H9 (cell line): Measurements from ENCODE around the gene ANK3. TPM values are rescaled to one million over a fixed set of nuclear protein-coding genes. Genes with fewer than 3 reads are reported as not detected.

Experiments
- DNase-seq: peaks from one replicate; pipeline ENCODE4 v3.0.0-alpha.2; 2017
- H2AFZ ChIP-seq: one replicate; pipeline ENCODE4 v1.6.1; 2013; ENCODE audit warnings: mild to moderate bottlenecking, low read length, control low read depth, moderate library complexity
- H2AK5ac ChIP-seq: 2 replicates; pipeline ENCODE4 v1.6.1; 2013; ENCODE audit warnings: low read length, control low read depth, mixed read lengths; ENCODE audit not compliant: insufficient read length
- H2BK120ac ChIP-seq: one replicate; pipeline ENCODE4 v1.6.1; 2013; ENCODE audit warnings: low read depth, mild to moderate bottlenecking, low read length, control low read depth, inconsistent platforms; ENCODE audit not compliant: poor library complexity, severe bottlenecking
- H2BK12ac ChIP-seq: 2 replicates; pipeline ENCODE4 v1.6.1; 2013; ENCODE audit warnings: low read length, control low read depth, mixed read lengths, low read depth; ENCODE audit not compliant: insufficient read length
- H2BK15ac ChIP-seq: 2 replicates; pipeline ENCODE4 v1.6.1; 2013; ENCODE audit warnings: low read depth, low read length, control low read depth
- H2BK20ac ChIP-seq: one replicate; pipeline ENCODE4 v1.6.1; 2013; ENCODE audit warnings: low read depth, mild to moderate bottlenecking, low read length, control low read depth, inconsistent platforms; ENCODE audit not compliant: poor library complexity, severe bottlenecking
- H2BK5ac ChIP-seq: 2 replicates; pipeline ENCODE4 v1.6.1; 2013; ENCODE audit warnings: low read length, control low read depth, mixed read lengths; ENCODE audit not compliant: insufficient read length
- H3K14ac ChIP-seq: 2 replicates; pipeline ENCODE4 v1.6.1; 2013; ENCODE audit warnings: low read length, control low read depth; ENCODE audit not compliant: insufficient read depth
- H3K18ac ChIP-seq: 2 replicates; pipeline ENCODE4 v1.6.1; 2013; ENCODE audit warnings: low read depth, mild to moderate bottlenecking, mixed read lengths, low read length, control low read depth; ENCODE audit not compliant: insufficient read length
- H3K23ac ChIP-seq: 2 replicates; pipeline ENCODE4 v1.6.1; 2013; ENCODE audit warnings: low read length, control low read depth, mixed read lengths, low read depth; ENCODE audit not compliant: insufficient read length
- H3K23me2 ChIP-seq: 2 replicates; pipeline ENCODE4 v1.6.1; 2013; ENCODE audit warnings: low read depth, mild to moderate bottlenecking, mixed read lengths, low read length, control low read depth; ENCODE audit not compliant: insufficient read length, poor library complexity, severe bottlenecking
- H3K27ac ChIP-seq: 2 replicates; pipeline ENCODE4 v1.5.1; 2013; ENCODE audit warnings: low read length, control low read depth, mixed read lengths, low read depth; ENCODE audit not compliant: insufficient read length
- H3K27me3 ChIP-seq: 2 replicates; pipeline ENCODE4 v1.6.1; 2013; ENCODE audit warnings: low read length, control low read depth, inconsistent platforms; ENCODE audit not compliant: insufficient read depth
- H3K4ac ChIP-seq: 2 replicates; pipeline ENCODE4 v1.6.1; 2013; ENCODE audit warnings: low read depth, mild to moderate bottlenecking, control low read depth, inconsistent platforms, low read length, moderate library complexity
- H3K4me1 ChIP-seq: 2 replicates; pipeline ENCODE4 v1.6.1; 2013; ENCODE audit warnings: low read length, control low read depth, inconsistent platforms; ENCODE audit not compliant: insufficient read depth
- H3K4me2 ChIP-seq: 2 replicates; pipeline ENCODE4 v1.6.1; 2013; ENCODE audit warnings: low read length, control low read depth, mixed read lengths; ENCODE audit not compliant: insufficient read length, insufficient read depth
- H3K56ac ChIP-seq: 2 replicates; pipeline ENCODE4 v1.6.1; 2013; ENCODE audit warnings: low read depth, mild to moderate bottlenecking, mixed read lengths, low read length, control low read depth; ENCODE audit not compliant: insufficient read length
- H3K79me1 ChIP-seq: 2 replicates; pipeline ENCODE4 v1.6.1; 2013; ENCODE audit warnings: low read depth, mild to moderate bottlenecking, moderate library complexity, low read length, control low read depth, inconsistent platforms; ENCODE audit not compliant: insufficient read depth, poor library complexity, severe bottlenecking
- H3K79me2 ChIP-seq: 2 replicates; pipeline ENCODE4 v1.6.1; 2013; ENCODE audit warnings: low read length, control low read depth, inconsistent platforms; ENCODE audit not compliant: insufficient read depth
- H3K9ac ChIP-seq: 2 replicates; pipeline ENCODE4 v1.6.1; 2013; ENCODE audit warnings: low read length, control low read depth, mixed read lengths; ENCODE audit not compliant: insufficient read length; ENCODE audit errors: extremely low read depth
- H3K9me3 ChIP-seq: one replicate; pipeline ENCODE4 v1.6.1; 2013; ENCODE audit warnings: low read depth, low read length, inconsistent platforms; ENCODE audit not compliant: control insufficient read depth
- H3T11ph ChIP-seq: one replicate; pipeline ENCODE4 v1.6.1; 2013; ENCODE audit warnings: mild to moderate bottlenecking, low read length, control low read depth, inconsistent platforms
- H4K20me1 ChIP-seq: one replicate; pipeline ENCODE4 v1.6.1; 2013; ENCODE audit not compliant: control insufficient read depth, insufficient read length, insufficient read depth
- H4K5ac ChIP-seq: 2 replicates; pipeline ENCODE4 v1.6.1; 2013; ENCODE audit warnings: low read depth, mild to moderate bottlenecking, mixed read lengths, low read length, control low read depth; ENCODE audit not compliant: insufficient read length
- H4K8ac ChIP-seq: replicated peaks from 2 replicates; pipeline ENCODE4 v1.6.1; 2013; ENCODE audit warnings: low read length, control low read depth, mixed read lengths, low read depth; ENCODE audit not compliant: insufficient read length
- H4K91ac ChIP-seq: 2 replicates; pipeline ENCODE4 v1.6.1; 2013; ENCODE audit warnings: low read depth, mild to moderate bottlenecking, moderate library complexity, mixed read lengths, low read length, control low read depth; ENCODE audit not compliant: insufficient read length
- H3K27ac Mint-ChIP-seq, 3 experiments: 2 replicates in 2 of 3; 3 replicates in 1 of 3; pipeline ENCODE4 v1.8.0; 2020 to 2021; ENCODE audit warnings: mixed read lengths in 3 of 3, mild to moderate bottlenecking in 1 of 3, moderate library complexity in 1 of 3
- H3K27me3 Mint-ChIP-seq: 2 replicates; pipeline ENCODE4 v1.8.0; 2021; ENCODE audit warnings: low read depth, mild to moderate bottlenecking, moderate library complexity, mixed read lengths
- H3K36me3 Mint-ChIP-seq, 3 experiments: 2 replicates in 2 of 3; 3 replicates in 1 of 3; pipeline ENCODE4 v1.8.0; 2020 to 2021; ENCODE audit warnings: low read depth in 3 of 3, mixed read lengths in 3 of 3; ENCODE audit not compliant: insufficient read depth in 1 of 3
- H3K4me1 Mint-ChIP-seq, 2 experiments: 2 replicates each; pipeline ENCODE4 v1.8.0; 2020; ENCODE audit warnings: mixed read lengths in 2 of 2
- H3K4me3 Mint-ChIP-seq, 2 experiments: 2 replicates in 1 of 2; 3 replicates in 1 of 2; pipeline ENCODE4 v1.8.0; 2020 to 2021; ENCODE audit warnings: mild to moderate bottlenecking in 2 of 2, mixed read lengths in 2 of 2, moderate library complexity in 1 of 2
- H3K9me3 Mint-ChIP-seq, 2 experiments: 2 replicates in 1 of 2; 3 replicates in 1 of 2; pipeline ENCODE4 v1.8.0; 2020; ENCODE audit warnings: mild to moderate bottlenecking in 2 of 2, mixed read lengths in 2 of 2, moderate library complexity in 1 of 2
- WGBS: extraction: QIAGEN DNeasy Blood & Tissue Kit; methylation state at CpG from one replicate; pipeline ENCODE4 v1.1.7; 2013; ENCODE audit warnings: missing lambda C conversion rate, low lambda C conversion rate, mixed read lengths; ENCODE audit not compliant: insufficient read length; ENCODE audit errors: extremely low coverage; 5-methylcytosine and 5-hydroxymethylcytosine counted together
- total RNA-seq: library from RNA; stranded (reverse); gene quantifications from 2 replicates; pipeline ENCODE4 v1.2.1, GENCODE V29; 2021
- TF ChIP-seq, protein P1 (sequence below): fragments of 200-600 bp; sonication (generic); conservative IDR thresholded peaks from 3 replicates; pipeline ENCODE4 v1.8.0; 2021; ENCODE audit warnings: antibody characterized with exemption, mild to moderate bottlenecking

Gene ANK3
- total RNA-seq, 1 experiment from 2014 or later = 59.6 TPM

DNA sequence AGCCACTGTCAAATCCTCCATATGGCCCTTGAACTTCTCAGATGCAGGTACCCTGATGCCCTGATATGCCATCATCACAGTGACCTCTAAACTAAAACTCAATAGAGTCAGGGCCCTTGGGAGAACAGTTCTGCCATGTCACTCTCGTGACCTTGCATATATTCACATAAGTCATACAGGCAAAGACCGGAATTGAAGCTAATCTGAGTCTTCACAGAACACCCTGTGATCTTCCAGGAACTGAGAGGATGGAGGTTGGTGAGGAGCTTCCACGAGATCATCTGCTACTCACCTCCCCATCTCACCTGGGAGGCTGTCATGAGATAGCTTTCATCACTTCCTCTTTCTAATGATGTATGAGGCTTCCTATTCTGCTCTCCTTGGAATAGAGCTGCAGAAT, 254.7 kb downstream of the ANK3 start:
- no peak overlapping the region for H2AK5ac ChIP-seq
- H2BK12ac ChIP-seq = no peak overlapping the region
- no peaks in the 10 kb centered on the region for H3K27me3 ChIP-seq
- H3K56ac ChIP-seq = no peak overlapping the region
- no peak overlapping the region for H3K9ac ChIP-seq
- Mint-ChIP-seq H3K27ac (no peak overlapping the region), H3K4me1 (peaks cover 15 to 23% of the 10 kb centered on the region in 2 experiments), H3K9me3 (no peaks in the 10 kb centered on the region), H3K27me3 (no peaks in the 10 kb centered on the region), H3K36me3 (peaks cover 0 to 23% (median 14%) of the 10 kb centered on the region in 3 experiments; a peak in 4 of 7 replicates), H3K4me3 (no peak overlapping the region)
- no peak overlapping the region for H4K91ac ChIP-seq
- H3K18ac ChIP-seq = no peak overlapping the region
- no peak overlapping the region for H2AFZ ChIP-seq
- no peak overlapping the region for H2BK5ac ChIP-seq
- H3K23me2 ChIP-seq = peaks cover 3% of the 10 kb centered on the region
- H2BK20ac ChIP-seq = no peak overlapping the region
- no peak overlapping the region for H3K4ac ChIP-seq
- no peak for DNase-seq
- no peaks in the 10 kb centered on the region for H3K4me1 ChIP-seq
- no peak overlapping the region for H3K4me2 ChIP-seq
- no peak overlapping the region for H4K5ac ChIP-seq
- H3K14ac ChIP-seq = no peak overlapping the region
- H3K79me1 ChIP-seq = no peaks in the 10 kb centered on the region
- H3K27ac ChIP-seq = no peak overlapping the region
- TF ChIP-seq, protein P1, sequence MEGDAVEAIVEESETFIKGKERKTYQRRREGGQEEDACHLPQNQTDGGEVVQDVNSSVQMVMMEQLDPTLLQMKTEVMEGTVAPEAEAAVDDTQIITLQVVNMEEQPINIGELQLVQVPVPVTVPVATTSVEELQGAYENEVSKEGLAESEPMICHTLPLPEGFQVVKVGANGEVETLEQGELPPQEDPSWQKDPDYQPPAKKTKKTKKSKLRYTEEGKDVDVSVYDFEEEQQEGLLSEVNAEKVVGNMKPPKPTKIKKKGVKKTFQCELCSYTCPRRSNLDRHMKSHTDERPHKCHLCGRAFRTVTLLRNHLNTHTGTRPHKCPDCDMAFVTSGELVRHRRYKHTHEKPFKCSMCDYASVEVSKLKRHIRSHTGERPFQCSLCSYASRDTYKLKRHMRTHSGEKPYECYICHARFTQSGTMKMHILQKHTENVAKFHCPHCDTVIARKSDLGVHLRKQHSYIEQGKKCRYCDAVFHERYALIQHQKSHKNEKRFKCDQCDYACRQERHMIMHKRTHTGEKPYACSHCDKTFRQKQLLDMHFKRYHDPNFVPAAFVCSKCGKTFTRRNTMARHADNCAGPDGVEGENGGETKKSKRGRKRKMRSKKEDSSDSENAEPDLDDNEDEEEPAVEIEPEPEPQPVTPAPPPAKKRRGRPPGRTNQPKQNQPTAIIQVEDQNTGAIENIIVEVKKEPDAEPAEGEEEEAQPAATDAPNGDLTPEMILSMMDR = no peak
- no peak overlapping the region for H3T11ph ChIP-seq
- no peaks in the 10 kb centered on the region for H3K9me3 ChIP-seq
- H3K79me2 ChIP-seq = no peaks in the 10 kb centered on the region
- H4K8ac ChIP-seq = no peak overlapping the region
- H3K23ac ChIP-seq = no peak overlapping the region
- WGBS = no CpG with 5 or more reads among the region's 3 CpGs
- H2BK120ac ChIP-seq = no peak overlapping the region
- H2BK15ac ChIP-seq = no peak overlapping the region
- H4K20me1 ChIP-seq = no peaks in the 10 kb centered on the region
